ENCODE results near the gene C2CD2L.

DNA sequence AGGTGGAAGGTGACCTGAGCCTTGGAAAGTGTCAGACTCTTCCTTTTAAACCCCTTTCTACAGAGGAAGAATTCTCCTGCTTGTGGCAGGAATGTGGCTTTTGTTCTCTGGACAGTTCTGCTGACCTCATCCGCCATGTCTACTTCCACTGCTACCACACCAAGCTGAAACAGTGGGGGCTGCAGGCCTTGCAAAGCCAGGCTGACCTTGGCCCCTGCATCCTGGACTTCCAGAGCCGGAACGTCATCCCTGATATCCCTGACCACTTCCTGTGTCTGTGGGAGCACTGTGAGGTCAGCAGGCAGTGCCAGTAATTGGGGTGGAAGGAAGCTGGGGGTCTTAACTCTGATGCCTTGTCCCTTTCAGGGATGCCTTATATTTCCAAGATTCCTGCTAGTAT lies 23.5 kb downstream of the C2CD2L start:
- TF ChIP-seq, protein P1, sequence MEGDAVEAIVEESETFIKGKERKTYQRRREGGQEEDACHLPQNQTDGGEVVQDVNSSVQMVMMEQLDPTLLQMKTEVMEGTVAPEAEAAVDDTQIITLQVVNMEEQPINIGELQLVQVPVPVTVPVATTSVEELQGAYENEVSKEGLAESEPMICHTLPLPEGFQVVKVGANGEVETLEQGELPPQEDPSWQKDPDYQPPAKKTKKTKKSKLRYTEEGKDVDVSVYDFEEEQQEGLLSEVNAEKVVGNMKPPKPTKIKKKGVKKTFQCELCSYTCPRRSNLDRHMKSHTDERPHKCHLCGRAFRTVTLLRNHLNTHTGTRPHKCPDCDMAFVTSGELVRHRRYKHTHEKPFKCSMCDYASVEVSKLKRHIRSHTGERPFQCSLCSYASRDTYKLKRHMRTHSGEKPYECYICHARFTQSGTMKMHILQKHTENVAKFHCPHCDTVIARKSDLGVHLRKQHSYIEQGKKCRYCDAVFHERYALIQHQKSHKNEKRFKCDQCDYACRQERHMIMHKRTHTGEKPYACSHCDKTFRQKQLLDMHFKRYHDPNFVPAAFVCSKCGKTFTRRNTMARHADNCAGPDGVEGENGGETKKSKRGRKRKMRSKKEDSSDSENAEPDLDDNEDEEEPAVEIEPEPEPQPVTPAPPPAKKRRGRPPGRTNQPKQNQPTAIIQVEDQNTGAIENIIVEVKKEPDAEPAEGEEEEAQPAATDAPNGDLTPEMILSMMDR (IDR thresholded peaks at IDR 0.05 in 4 of 5, conservative IDR thresholded peaks at IDR 0.05 in 1 of 5), result no peak
- TF ChIP-seq POLR2A (IDR thresholded peaks at IDR 0.05), result no peak
